ENCODE measurements around the gene SIPA1.
A peak's percentile ranks its signal among the peaks of the same experiment; 100 is the strongest.

SIPA1 gene

DNA sequence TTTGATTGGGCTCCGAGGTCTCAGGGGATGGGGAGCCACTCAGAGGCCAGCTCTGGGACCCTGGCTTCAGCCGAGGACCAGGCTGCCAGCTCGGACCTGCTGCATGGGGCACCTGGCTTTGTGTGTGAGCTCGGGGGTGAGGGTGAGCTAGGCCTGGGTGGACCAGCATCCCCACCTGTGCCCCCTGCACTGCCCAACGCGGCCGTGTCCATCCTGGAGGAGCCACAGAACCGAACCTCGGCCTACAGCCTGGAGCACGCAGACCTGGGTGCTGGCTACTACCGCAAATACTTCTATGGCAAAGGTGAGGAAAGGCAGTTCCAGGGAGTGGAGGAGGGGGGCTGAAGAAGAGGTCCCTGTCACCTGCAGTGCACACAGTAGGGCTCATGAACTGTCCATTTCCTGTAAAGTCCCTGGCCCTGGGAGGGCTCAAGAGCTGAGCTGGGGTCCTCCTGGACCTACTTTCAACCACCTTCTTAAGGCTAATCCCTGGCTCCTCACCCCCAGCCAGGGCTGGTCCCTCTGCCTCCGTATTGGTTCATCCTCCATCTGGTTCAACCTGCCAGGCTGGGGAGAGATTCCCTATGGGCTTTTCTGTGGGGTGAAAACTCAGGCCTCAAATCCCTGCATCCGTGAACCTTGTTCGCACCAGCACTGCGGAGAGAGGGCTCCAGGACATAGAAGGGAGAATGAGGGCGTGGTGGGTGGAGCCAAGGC lies 3.6 kb downstream of the SIPA1 start:
- DNase-seq, result no peak

DNA sequence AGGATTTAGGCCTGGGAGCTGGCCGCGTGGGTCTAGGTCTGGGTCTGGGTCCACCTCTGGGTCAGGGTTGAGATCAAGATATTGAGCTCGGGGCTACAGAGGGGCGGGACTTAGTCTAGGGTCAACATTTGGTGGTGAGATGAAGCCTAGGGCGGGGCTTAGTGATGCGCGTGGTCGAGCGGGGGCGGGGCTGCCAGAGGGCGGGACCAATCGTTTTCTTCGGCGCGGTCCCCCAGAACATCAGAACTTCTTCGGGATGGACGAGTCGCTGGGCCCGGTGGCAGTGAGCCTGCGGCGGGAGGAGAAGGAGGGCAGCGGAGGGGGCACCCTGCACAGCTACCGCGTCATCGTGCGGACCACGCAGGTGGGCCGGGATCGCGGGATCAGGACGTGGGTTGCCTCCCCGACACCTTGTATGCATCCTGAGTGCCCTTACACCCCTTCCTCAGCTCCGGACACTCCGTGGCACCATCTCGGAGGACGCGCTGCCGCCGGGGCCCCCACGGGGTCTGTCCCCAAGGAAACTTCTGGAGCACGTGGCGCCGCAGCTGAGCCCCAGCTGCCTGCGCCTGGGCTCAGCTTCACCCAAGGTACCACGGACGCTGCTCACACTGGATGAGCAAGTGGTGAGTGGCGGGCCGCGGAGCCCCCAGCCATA lies 4.2 kb downstream of the SIPA1 start:
- DNase-seq, result peak in 5 of 51 donors; percentile 8 to 26 (median 9)

DNA sequence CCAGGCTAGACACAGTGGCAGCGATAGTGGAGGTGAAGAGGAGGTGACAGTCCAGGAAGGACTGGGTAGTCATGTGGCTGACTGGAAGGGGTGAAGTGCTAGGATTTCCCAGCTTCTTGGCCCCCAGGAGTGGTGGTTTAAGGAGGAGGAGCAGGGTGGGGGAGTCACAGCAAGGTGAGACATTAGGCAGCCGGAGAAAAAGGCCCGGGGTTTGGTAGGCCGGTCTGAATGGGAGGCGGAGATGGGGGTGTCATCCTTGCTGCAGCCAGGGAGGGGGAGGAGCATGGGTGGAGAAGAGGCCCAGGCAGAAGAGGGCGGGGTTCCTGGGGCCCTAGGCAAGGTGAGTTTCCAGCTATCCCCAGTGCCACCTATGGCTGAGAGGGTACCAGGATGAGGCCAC lies 6.1 kb downstream of the SIPA1 start:
- DNase-seq, result no peak

DNA sequence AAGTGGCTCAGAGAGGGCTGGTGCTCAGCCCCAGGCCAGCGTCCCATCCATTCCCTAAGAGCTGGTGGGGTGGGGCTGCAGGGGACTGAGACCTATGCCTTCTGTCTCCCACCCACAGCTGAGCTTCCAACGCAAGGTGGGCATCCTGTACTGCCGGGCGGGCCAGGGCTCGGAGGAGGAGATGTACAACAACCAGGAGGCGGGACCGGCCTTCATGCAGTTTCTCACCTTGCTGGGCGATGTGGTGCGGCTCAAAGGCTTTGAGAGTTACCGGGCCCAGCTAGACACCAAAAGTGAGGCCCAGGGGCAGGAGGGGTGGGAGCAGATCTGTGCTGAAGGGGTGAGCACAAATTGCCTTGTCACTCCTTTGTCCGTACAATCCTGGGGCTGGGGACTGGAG lies 6.9 kb downstream of the SIPA1 start:
- DNase-seq, result no peak

DNA sequence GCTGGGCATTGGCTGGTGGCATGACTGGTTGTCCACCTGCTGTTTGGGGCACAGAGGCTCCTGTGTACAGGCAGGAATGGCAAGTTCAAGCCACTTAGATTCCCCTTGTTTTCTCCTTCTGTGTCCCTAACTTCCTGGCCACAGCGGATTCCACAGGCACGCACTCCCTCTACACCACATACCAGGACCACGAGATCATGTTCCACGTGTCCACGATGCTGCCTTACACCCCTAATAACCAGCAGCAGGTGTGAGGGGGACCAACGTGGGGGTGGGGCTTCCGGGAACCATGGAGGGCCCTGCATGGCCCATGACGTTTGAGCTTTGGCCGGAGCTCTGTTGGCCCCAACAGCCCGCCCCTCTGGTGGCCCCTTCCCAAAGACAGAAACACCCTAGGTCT lies 7.8 kb downstream of the SIPA1 start:
- no peak for DNase-seq

- no peak for DNase-seq
Observed at GRCh38 chr11:65646288-65646957, 8.5 kb downstream of the SIPA1 start.

GRCh38 chr11:65646958-65647701 lies 9.2 kb downstream of the SIPA1 start:
- DNase-seq, result peak in 28 of 51 donors; percentile 7 to 76 (median 31)

GRCh38 chr11:65648997-65649493 lies 11.1 kb downstream of the SIPA1 start:
- peak in 10 of 51 donors; percentile 12 to 35 (median 24) for DNase-seq

DNA sequence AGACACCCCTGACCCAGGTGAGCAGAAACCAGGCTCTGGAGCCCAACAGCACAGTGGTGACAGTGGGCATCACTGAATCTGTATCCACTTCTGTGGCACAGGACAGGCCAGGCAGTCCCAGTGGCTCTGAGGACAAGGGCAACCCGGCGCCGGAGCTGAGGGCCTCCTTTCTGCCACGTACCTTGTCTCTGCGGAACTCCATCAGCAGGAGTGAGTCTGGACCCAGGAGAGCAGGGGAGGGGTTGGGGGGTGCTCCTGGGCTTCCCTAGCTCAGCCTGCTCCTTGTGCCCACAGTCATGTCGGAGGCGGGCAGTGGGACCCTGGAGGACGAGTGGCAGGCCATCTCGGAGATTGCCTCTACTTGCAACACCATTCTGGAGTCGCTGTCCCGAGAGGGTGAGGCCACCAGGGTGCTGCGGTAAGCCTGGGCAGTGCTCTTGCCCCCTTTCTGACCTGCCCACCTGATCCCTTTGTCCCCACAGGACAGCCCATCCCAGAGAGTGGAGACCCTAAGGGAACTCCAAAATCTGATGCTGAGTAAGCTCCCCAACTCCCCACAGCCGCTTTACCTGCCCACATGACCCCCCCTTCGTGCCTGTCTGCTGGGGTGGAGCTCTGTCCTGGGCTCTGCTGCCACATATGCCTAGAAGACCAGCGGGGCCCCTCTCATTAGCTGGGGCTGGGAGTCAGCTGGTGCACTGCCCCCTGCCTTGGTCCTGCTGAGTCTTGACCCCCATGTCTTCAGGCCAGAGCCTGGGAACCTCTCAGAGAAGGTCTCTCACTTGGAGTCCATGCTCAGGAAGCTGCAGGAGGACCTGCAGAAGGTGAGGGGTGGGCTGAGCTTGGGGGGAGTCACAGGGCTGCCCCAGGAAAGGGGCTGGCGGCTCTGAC lies 12.0 kb downstream of the SIPA1 start:
- DNase-seq, result no peak

DNA sequence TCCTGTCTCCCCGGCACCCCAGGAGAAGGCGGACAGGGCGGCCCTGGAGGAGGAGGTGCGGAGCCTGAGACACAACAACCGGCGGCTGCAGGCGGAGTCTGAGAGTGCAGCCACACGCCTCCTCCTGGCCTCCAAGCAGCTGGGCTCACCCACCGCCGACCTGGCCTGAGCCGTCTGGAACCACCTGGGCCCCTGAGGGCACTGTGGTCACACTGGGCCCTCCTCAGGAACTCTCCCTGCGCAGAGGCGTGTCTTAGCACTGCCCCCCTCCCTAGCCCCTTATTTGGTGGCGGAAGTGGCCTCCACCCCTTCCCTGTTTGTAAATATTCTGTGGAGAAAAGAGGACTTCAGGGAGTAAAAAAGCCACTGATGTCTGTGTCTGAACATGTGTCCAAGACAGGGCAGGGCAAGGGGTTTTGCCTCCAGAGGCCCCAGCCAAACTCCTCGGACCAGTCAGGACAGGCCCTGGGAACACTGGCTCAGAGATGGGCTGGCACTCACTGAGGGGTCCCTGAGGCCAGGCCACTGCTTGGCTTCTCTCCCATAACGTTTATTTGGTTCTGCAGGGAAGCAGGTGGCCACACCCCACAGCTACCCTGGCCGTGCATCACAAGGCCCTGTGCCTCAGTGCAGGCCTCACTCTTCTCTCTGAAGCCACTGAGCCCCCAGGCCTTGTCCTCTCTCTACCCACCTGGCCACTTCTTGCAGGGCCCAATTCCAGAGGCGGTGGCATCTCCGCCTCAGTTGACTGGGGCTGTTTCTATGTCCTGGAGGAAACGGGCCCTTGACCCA lies 12.8 kb downstream of the SIPA1 start:
- no peak for DNase-seq

DNA sequence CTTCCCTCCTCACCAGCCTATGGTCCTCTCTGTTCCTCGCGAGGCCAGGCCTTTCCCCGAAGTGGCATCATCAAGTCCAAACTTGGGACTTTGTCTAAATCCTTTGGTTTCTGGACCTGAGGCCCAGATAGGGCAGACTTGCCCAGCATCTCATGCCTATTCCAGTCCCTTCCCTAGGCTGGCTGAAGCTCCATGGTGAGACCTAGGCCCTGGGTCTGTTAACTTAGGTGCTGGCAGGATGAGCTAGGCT lies 13.4 kb downstream of the SIPA1 start:
- DNase-seq, result no peak

- DNase-seq, result peak in 2 of 51 donors; percentile 2 to 46
Observed at GRCh38 chr11:65651589-65652510, 13.9 kb downstream of the SIPA1 start.

- DNase-seq, result peak; percentile 66 to 99 (median 87)
Observed at GRCh38 chr11:65652511-65653228, 14.8 kb downstream of the SIPA1 start.

- peak in 23 of 51 donors; percentile 28 to 70 (median 53) for DNase-seq
Observed at GRCh38 chr11:65653229-65654225, 15.6 kb downstream of the SIPA1 start.

GRCh38 chr11:65654375-65655349 lies 16.8 kb downstream of the SIPA1 start:
- no peak for DNase-seq

Measured in hypothalamus (tissue), 51 donors.